H9 (cell line): ENCODE measurements around the gene ZNF70. TPM values are rescaled to one million over a fixed set of nuclear protein-coding genes. Genes with fewer than 3 reads are reported as not detected.

ENCODE experiments used
- DNase-seq: peaks from one replicate; pipeline ENCODE4 v3.0.0-alpha.2; 2017
- H2AFZ ChIP-seq: one replicate; pipeline ENCODE4 v1.6.1; 2013; ENCODE audit warnings: mild to moderate bottlenecking, low read length, control low read depth, moderate library complexity
- H2AK5ac ChIP-seq: 2 replicates; pipeline ENCODE4 v1.6.1; 2013; ENCODE audit warnings: low read length, control low read depth, mixed read lengths; ENCODE audit not compliant: insufficient read length
- H2BK120ac ChIP-seq: one replicate; pipeline ENCODE4 v1.6.1; 2013; ENCODE audit warnings: low read depth, mild to moderate bottlenecking, low read length, control low read depth, inconsistent platforms; ENCODE audit not compliant: poor library complexity, severe bottlenecking
- H2BK12ac ChIP-seq: 2 replicates; pipeline ENCODE4 v1.6.1; 2013; ENCODE audit warnings: low read length, control low read depth, mixed read lengths, low read depth; ENCODE audit not compliant: insufficient read length
- H2BK15ac ChIP-seq: 2 replicates; pipeline ENCODE4 v1.6.1; 2013; ENCODE audit warnings: low read depth, low read length, control low read depth
- H2BK20ac ChIP-seq: one replicate; pipeline ENCODE4 v1.6.1; 2013; ENCODE audit warnings: low read depth, mild to moderate bottlenecking, low read length, control low read depth, inconsistent platforms; ENCODE audit not compliant: poor library complexity, severe bottlenecking
- H2BK5ac ChIP-seq: 2 replicates; pipeline ENCODE4 v1.6.1; 2013; ENCODE audit warnings: low read length, control low read depth, mixed read lengths; ENCODE audit not compliant: insufficient read length
- H3K14ac ChIP-seq: 2 replicates; pipeline ENCODE4 v1.6.1; 2013; ENCODE audit warnings: low read length, control low read depth; ENCODE audit not compliant: insufficient read depth
- H3K18ac ChIP-seq: 2 replicates; pipeline ENCODE4 v1.6.1; 2013; ENCODE audit warnings: low read depth, mild to moderate bottlenecking, mixed read lengths, low read length, control low read depth; ENCODE audit not compliant: insufficient read length
- H3K23ac ChIP-seq: 2 replicates; pipeline ENCODE4 v1.6.1; 2013; ENCODE audit warnings: low read length, control low read depth, mixed read lengths, low read depth; ENCODE audit not compliant: insufficient read length
- H3K23me2 ChIP-seq: 2 replicates; pipeline ENCODE4 v1.6.1; 2013; ENCODE audit warnings: low read depth, mild to moderate bottlenecking, mixed read lengths, low read length, control low read depth; ENCODE audit not compliant: insufficient read length, poor library complexity, severe bottlenecking
- H3K27ac ChIP-seq: 2 replicates; pipeline ENCODE4 v1.5.1; 2013; ENCODE audit warnings: low read length, control low read depth, mixed read lengths, low read depth; ENCODE audit not compliant: insufficient read length
- H3K27me3 ChIP-seq: 2 replicates; pipeline ENCODE4 v1.6.1; 2013; ENCODE audit warnings: low read length, control low read depth, inconsistent platforms; ENCODE audit not compliant: insufficient read depth
- H3K4ac ChIP-seq: 2 replicates; pipeline ENCODE4 v1.6.1; 2013; ENCODE audit warnings: low read depth, mild to moderate bottlenecking, control low read depth, inconsistent platforms, low read length, moderate library complexity
- H3K4me1 ChIP-seq: 2 replicates; pipeline ENCODE4 v1.6.1; 2013; ENCODE audit warnings: low read length, control low read depth, inconsistent platforms; ENCODE audit not compliant: insufficient read depth
- H3K4me2 ChIP-seq: 2 replicates; pipeline ENCODE4 v1.6.1; 2013; ENCODE audit warnings: low read length, control low read depth, mixed read lengths; ENCODE audit not compliant: insufficient read length, insufficient read depth
- H3K56ac ChIP-seq: 2 replicates; pipeline ENCODE4 v1.6.1; 2013; ENCODE audit warnings: low read depth, mild to moderate bottlenecking, mixed read lengths, low read length, control low read depth; ENCODE audit not compliant: insufficient read length
- H3K79me1 ChIP-seq: 2 replicates; pipeline ENCODE4 v1.6.1; 2013; ENCODE audit warnings: low read depth, mild to moderate bottlenecking, moderate library complexity, low read length, control low read depth, inconsistent platforms; ENCODE audit not compliant: insufficient read depth, poor library complexity, severe bottlenecking
- H3K79me2 ChIP-seq: 2 replicates; pipeline ENCODE4 v1.6.1; 2013; ENCODE audit warnings: low read length, control low read depth, inconsistent platforms; ENCODE audit not compliant: insufficient read depth
- H3K9ac ChIP-seq: 2 replicates; pipeline ENCODE4 v1.6.1; 2013; ENCODE audit warnings: low read length, control low read depth, mixed read lengths; ENCODE audit not compliant: insufficient read length; ENCODE audit errors: extremely low read depth
- H3K9me3 ChIP-seq: one replicate; pipeline ENCODE4 v1.6.1; 2013; ENCODE audit warnings: low read depth, low read length, inconsistent platforms; ENCODE audit not compliant: control insufficient read depth
- H3T11ph ChIP-seq: one replicate; pipeline ENCODE4 v1.6.1; 2013; ENCODE audit warnings: mild to moderate bottlenecking, low read length, control low read depth, inconsistent platforms
- H4K20me1 ChIP-seq: one replicate; pipeline ENCODE4 v1.6.1; 2013; ENCODE audit not compliant: control insufficient read depth, insufficient read length, insufficient read depth
- H4K5ac ChIP-seq: 2 replicates; pipeline ENCODE4 v1.6.1; 2013; ENCODE audit warnings: low read depth, mild to moderate bottlenecking, mixed read lengths, low read length, control low read depth; ENCODE audit not compliant: insufficient read length
- H4K8ac ChIP-seq: replicated peaks from 2 replicates; pipeline ENCODE4 v1.6.1; 2013; ENCODE audit warnings: low read length, control low read depth, mixed read lengths, low read depth; ENCODE audit not compliant: insufficient read length
- H4K91ac ChIP-seq: 2 replicates; pipeline ENCODE4 v1.6.1; 2013; ENCODE audit warnings: low read depth, mild to moderate bottlenecking, moderate library complexity, mixed read lengths, low read length, control low read depth; ENCODE audit not compliant: insufficient read length
- H3K27ac Mint-ChIP-seq, 3 experiments: 2 replicates in 2 of 3; 3 replicates in 1 of 3; pipeline ENCODE4 v1.8.0; 2020 to 2021; ENCODE audit warnings: mixed read lengths in 3 of 3, mild to moderate bottlenecking in 1 of 3, moderate library complexity in 1 of 3
- H3K27me3 Mint-ChIP-seq: 2 replicates; pipeline ENCODE4 v1.8.0; 2021; ENCODE audit warnings: low read depth, mild to moderate bottlenecking, moderate library complexity, mixed read lengths
- H3K36me3 Mint-ChIP-seq, 3 experiments: 2 replicates in 2 of 3; 3 replicates in 1 of 3; pipeline ENCODE4 v1.8.0; 2020 to 2021; ENCODE audit warnings: low read depth in 3 of 3, mixed read lengths in 3 of 3; ENCODE audit not compliant: insufficient read depth in 1 of 3
- H3K4me1 Mint-ChIP-seq, 2 experiments: 2 replicates each; pipeline ENCODE4 v1.8.0; 2020; ENCODE audit warnings: mixed read lengths in 2 of 2
- H3K4me3 Mint-ChIP-seq, 2 experiments: 2 replicates in 1 of 2; 3 replicates in 1 of 2; pipeline ENCODE4 v1.8.0; 2020 to 2021; ENCODE audit warnings: mild to moderate bottlenecking in 2 of 2, mixed read lengths in 2 of 2, moderate library complexity in 1 of 2
- H3K9me3 Mint-ChIP-seq, 2 experiments: 2 replicates in 1 of 2; 3 replicates in 1 of 2; pipeline ENCODE4 v1.8.0; 2020; ENCODE audit warnings: mild to moderate bottlenecking in 2 of 2, mixed read lengths in 2 of 2, moderate library complexity in 1 of 2
- WGBS: extraction: QIAGEN DNeasy Blood & Tissue Kit; methylation state at CpG from one replicate; pipeline ENCODE4 v1.1.7; 2013; ENCODE audit warnings: missing lambda C conversion rate, low lambda C conversion rate, mixed read lengths; ENCODE audit not compliant: insufficient read length; ENCODE audit errors: extremely low coverage; 5-methylcytosine and 5-hydroxymethylcytosine counted together
- total RNA-seq: library from RNA; stranded (reverse); gene quantifications from 2 replicates; pipeline ENCODE4 v1.2.1, GENCODE V29; 2021
- TF ChIP-seq, protein P1 (sequence below): fragments of 200-600 bp; sonication (generic); conservative IDR thresholded peaks from 3 replicates; pipeline ENCODE4 v1.8.0; 2021; ENCODE audit warnings: antibody characterized with exemption, mild to moderate bottlenecking

Gene ZNF70
- total RNA-seq, 1 experiment from 2014 or later: 3.5 TPM

DNA sequence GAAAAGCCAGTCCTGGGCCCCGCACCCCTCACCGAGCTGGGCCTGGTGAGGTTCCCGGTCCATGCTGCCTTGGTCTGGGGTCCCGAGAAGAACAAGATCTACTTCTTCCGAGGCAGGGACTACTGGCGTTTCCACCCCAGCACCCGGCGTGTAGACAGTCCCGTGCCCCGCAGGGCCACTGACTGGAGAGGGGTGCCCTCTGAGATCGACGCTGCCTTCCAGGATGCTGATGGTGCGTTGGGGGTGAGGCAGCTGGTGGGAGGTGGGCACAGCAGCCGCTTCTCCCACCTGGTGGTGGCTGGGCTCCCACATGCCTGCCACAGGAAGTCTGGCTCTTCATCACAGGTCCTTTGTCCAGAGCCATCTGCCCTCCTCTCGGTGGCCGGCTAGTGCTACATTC lies 31.3 kb upstream of the ZNF70 start:
- H3K4me1 ChIP-seq: no peaks in the 10 kb centered on the region
- no peak overlapping the region for H3K9ac ChIP-seq
- no peak overlapping the region for H2BK12ac ChIP-seq
- TF ChIP-seq, protein P1, sequence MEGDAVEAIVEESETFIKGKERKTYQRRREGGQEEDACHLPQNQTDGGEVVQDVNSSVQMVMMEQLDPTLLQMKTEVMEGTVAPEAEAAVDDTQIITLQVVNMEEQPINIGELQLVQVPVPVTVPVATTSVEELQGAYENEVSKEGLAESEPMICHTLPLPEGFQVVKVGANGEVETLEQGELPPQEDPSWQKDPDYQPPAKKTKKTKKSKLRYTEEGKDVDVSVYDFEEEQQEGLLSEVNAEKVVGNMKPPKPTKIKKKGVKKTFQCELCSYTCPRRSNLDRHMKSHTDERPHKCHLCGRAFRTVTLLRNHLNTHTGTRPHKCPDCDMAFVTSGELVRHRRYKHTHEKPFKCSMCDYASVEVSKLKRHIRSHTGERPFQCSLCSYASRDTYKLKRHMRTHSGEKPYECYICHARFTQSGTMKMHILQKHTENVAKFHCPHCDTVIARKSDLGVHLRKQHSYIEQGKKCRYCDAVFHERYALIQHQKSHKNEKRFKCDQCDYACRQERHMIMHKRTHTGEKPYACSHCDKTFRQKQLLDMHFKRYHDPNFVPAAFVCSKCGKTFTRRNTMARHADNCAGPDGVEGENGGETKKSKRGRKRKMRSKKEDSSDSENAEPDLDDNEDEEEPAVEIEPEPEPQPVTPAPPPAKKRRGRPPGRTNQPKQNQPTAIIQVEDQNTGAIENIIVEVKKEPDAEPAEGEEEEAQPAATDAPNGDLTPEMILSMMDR: no peak
- H4K91ac ChIP-seq: no peak overlapping the region
- no peak overlapping the region for H3K56ac ChIP-seq
- no peak overlapping the region for H3K18ac ChIP-seq
- peaks cover 9 to 11% of the 10 kb centered on the region in 2 experiments for H3K4me1 Mint-ChIP-seq
- H3K27me3 Mint-ChIP-seq: no peaks in the 10 kb centered on the region
- H3K27ac Mint-ChIP-seq: no peak overlapping the region
- H2BK5ac ChIP-seq: no peak overlapping the region
- no peaks in the 10 kb centered on the region for H3K79me1 ChIP-seq
- no peak overlapping the region for H3K23ac ChIP-seq
- DNase-seq: no peak
- H4K5ac ChIP-seq: no peak overlapping the region
- no peaks in the 10 kb centered on the region for H4K20me1 ChIP-seq
- peaks cover 2% of the 10 kb centered on the region for H3K23me2 ChIP-seq
- H2AFZ ChIP-seq: no peak overlapping the region
- no peaks in the 10 kb centered on the region for H3K27me3 ChIP-seq
- H3K4ac ChIP-seq: no peak overlapping the region
- no peak overlapping the region for H2AK5ac ChIP-seq
- no peaks in the 10 kb centered on the region for H3K9me3 Mint-ChIP-seq
- no peak overlapping the region for H3K14ac ChIP-seq
- no peak overlapping the region for H4K8ac ChIP-seq
- H2BK15ac ChIP-seq: no peak overlapping the region
- H3K79me2 ChIP-seq: no peaks in the 10 kb centered on the region
- H3K9me3 ChIP-seq: no peaks in the 10 kb centered on the region
- no peak overlapping the region for H2BK20ac ChIP-seq
- H3K4me3 Mint-ChIP-seq: no peak overlapping the region
- H3T11ph ChIP-seq: no peak overlapping the region
- no peak overlapping the region for H2BK120ac ChIP-seq
- H3K36me3 Mint-ChIP-seq: no peaks in the 10 kb centered on the region
- H3K4me2 ChIP-seq: no peak overlapping the region
- H3K27ac ChIP-seq: no peak overlapping the region
- WGBS: no CpG with 5 or more reads among the region's 16 CpGs
